ENCODE measurements around the gene RPL5. TPM values are rescaled to one million over a fixed set of nuclear protein-coding genes. Genes with fewer than 3 reads are reported as not detected.

Gene RPL5
- total RNA-seq, 1 experiment from 2014 or later = 1,934 TPM

- no peaks in the 10 kb centered on the region for H3K36me3 ChIP-seq (replicated peaks; ENCODE audit: control insufficient read depth, insufficient read depth, low read length)
- no peak overlapping the region for H3K4me3 ChIP-seq (ENCODE audit: insufficient read depth, low read depth, low read length)
- peak; percentile 54 for DNase-seq
Observed at GRCh38 chr1:92804721-92805201, 27.1 kb upstream of the RPL5 start.

DNA sequence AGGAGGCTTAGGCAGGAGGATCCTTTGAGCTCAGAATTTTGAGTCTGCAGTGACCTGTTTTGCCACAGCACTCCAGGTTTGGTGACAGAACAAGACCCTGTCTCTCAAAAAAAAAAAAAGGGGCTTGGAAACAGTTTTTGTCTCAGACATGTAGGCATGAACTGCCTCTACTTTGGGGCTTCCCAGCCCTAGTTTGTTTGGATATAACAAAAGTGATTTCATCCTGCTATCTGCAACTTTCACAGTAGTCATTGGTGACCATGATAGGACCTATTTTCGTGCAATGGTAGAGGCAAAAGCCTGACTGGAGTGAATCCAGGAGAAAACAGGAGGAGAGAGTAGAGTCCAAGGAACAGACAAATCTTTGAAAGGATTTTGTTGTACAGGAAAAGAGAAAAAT lies 26.6 kb upstream of the RPL5 start:
- no peak for DNase-seq
- Histone ChIP-seq H3K4me3 (ENCODE audit: insufficient read depth, low read depth, low read length) (no peak overlapping the region), H3K36me3 (replicated peaks; ENCODE audit: control insufficient read depth, insufficient read depth, low read length) (no peaks in the 10 kb centered on the region), H3K27me3 (ENCODE audit: control insufficient read depth, insufficient read depth, low read length) (no peaks in the 10 kb centered on the region)

More at GRCh38 chr1:92804721-92805201, 27.1 kb upstream of the RPL5 start:
- H3K27me3 ChIP-seq (ENCODE audit: control insufficient read depth, insufficient read depth, low read length) = no peaks in the 10 kb centered on the region

DNA sequence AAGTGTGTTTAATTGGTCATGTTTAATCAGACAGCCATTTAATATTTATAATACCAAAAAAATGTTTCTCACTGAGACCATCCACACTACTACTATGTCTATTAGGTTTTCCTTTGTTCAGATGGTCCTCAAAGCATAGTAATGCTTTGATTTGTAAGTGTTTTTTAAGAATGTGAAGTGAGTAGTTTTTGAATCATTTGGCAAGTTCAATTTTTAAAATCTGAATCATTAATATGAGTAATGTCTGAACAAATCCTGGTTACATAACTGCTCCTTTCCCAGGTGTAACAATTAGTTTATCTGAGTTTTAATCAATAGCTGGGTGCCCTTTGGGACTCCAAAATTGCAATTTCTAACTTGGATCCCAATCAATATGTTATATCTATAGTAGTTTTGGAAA lies 23.5 kb upstream of the RPL5 start:
- no peak for DNase-seq
- Histone ChIP-seq H3K27me3 (ENCODE audit: control insufficient read depth, insufficient read depth, low read length) (no peaks in the 10 kb centered on the region), H3K36me3 (replicated peaks; ENCODE audit: control insufficient read depth, insufficient read depth, low read length) (no peaks in the 10 kb centered on the region), H3K4me3 (ENCODE audit: insufficient read depth, low read depth, low read length) (no peak overlapping the region)

DNA sequence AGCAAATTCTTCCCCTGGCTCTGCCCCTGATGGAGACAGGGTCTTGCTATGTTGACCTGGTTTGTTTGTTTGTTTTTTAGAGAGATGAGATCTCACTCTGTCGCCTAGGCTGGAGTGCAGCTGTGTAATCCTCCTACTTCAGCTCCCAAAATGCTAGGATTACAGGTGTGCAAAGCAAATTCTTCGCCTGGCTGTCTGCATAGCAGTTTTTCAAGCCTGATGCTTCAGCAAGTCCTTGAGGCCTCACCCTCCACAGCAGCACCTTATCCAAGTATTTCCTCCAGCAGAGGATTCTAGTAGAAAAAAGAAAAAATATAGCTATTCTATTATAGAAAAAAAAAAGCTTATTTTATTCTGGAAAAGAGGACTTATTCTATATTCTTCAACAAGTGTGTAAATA lies 15.1 kb upstream of the RPL5 start:
- Histone ChIP-seq H3K27me3 (ENCODE audit: control insufficient read depth, insufficient read depth, low read length) (no peaks in the 10 kb centered on the region), H3K4me3 (ENCODE audit: insufficient read depth, low read depth, low read length) (no peak overlapping the region), H3K36me3 (replicated peaks; ENCODE audit: control insufficient read depth, insufficient read depth, low read length) (no peaks in the 10 kb centered on the region)
- no peak for DNase-seq

- Histone ChIP-seq H3K27me3 (ENCODE audit: control insufficient read depth, insufficient read depth, low read length) (no peaks in the 10 kb centered on the region), H3K36me3 (replicated peaks; ENCODE audit: control insufficient read depth, insufficient read depth, low read length) (no peaks in the 10 kb centered on the region), H3K4me3 (ENCODE audit: insufficient read depth, low read depth, low read length) (no peak overlapping the region)
- DNase-seq = no peak
Observed at GRCh38 chr1:92817137-92817697, 14.6 kb upstream of the RPL5 start.

DNA sequence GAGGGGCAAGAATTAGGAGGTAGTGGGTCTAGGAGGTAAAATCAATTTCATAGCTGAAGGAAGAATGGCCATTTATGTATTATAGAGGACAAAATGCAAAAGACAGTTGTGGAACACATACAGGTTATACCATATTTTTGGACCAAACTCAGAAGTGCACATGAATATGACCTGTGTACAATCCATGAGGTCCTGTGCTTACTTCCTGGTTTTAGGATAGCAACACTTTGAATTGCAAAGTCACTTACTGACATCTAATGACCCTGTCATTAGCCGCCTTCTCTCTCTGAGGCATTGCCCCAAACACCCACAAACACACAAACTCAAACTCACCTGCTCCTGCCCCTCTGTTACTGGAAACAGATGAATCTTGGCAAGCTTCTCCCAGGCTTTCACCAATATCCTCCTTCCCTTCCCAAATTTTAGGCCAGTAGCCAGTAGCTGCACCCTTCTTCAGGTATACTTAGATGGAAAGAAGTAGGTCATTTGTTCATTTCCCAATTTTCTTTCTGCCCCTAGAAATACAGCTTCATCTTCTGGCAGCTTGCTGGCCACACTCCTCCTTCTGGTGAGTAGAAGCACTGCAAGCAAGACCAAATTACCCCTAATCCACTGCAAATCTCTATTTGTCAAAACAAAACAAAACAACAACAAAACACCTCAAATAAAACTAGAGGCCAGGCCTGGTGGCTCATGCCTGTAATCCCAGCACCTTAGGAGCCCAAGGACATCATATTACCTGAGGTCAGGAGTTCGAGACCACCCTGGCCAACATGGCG lies 13.7 kb upstream of the RPL5 start:
- Histone ChIP-seq H3K27me3 (ENCODE audit: control insufficient read depth, insufficient read depth, low read length) (no peaks in the 10 kb centered on the region), H3K4me3 (ENCODE audit: insufficient read depth, low read depth, low read length) (no peak overlapping the region), H3K36me3 (replicated peaks; ENCODE audit: control insufficient read depth, insufficient read depth, low read length) (no peaks in the 10 kb centered on the region)
- peak; percentile 48 for DNase-seq

GRCh38 chr1:92820024-92820423 lies 11.8 kb upstream of the RPL5 start:
- H3K27me3 ChIP-seq (ENCODE audit: control insufficient read depth, insufficient read depth, low read length) = no peaks in the 10 kb centered on the region

GRCh38 chr1:92820551-92820950 lies 11.3 kb upstream of the RPL5 start:
- no peak for DNase-seq
- H3K4me3 ChIP-seq (ENCODE audit: insufficient read depth, low read depth, low read length) = no peak overlapping the region
- H3K27me3 ChIP-seq (ENCODE audit: control insufficient read depth, insufficient read depth, low read length) = no peaks in the 10 kb centered on the region
- H3K36me3 ChIP-seq (replicated peaks; ENCODE audit: control insufficient read depth, insufficient read depth, low read length) = no peaks in the 10 kb centered on the region

More at GRCh38 chr1:92820024-92820423, 11.8 kb upstream of the RPL5 start:
- no peak for DNase-seq
- no peaks in the 10 kb centered on the region for H3K36me3 ChIP-seq (replicated peaks; ENCODE audit: control insufficient read depth, insufficient read depth, low read length)
- H3K4me3 ChIP-seq (ENCODE audit: insufficient read depth, low read depth, low read length) = no peak overlapping the region

DNA sequence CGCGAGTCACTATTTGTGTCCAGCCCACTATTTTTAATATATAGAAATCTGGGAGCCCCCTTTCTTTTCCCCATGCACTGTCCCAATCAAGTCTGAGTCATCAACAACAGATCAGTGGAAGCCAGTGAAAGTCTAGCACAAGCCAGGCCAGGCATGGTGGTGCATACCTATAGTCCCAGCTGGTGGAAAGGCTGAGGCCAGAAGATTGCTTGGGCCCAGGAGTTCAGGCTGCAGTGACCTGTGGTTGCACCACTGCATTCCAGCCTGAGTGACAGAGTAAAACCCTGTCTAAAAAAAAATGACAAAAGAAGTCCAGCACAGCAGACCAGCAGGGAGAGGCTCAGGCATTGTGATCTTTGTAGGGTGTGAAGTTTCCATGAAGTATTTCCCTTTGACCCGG lies 9.0 kb upstream of the RPL5 start:
- DNase-seq = no peak
- Histone ChIP-seq H3K36me3 (replicated peaks; ENCODE audit: control insufficient read depth, insufficient read depth, low read length) (no peaks in the 10 kb centered on the region), H3K4me3 (ENCODE audit: insufficient read depth, low read depth, low read length) (no peak overlapping the region), H3K27me3 (ENCODE audit: control insufficient read depth, insufficient read depth, low read length) (no peaks in the 10 kb centered on the region)

DNA sequence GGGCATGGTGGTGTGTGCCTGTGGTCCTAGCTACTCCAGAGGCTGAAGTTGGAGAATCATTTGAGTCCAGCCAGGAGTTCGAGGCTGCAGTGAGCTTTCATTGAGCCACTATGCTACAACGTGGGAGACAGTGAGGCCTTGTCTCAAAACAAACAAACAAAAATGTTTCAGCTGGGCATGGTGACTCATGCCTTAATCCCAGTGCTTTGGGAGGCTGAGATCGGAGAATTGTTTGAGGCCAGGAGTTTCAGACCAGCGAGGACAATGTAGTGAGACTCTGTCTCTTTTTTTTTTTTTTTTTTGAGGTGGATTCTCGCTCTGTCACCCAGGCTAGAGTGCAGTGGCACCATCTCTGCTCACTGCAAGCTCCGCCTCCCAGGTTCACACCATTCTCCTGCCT lies 5.0 kb upstream of the RPL5 start:
- no peaks in the 10 kb centered on the region for H3K36me3 ChIP-seq (replicated peaks; ENCODE audit: control insufficient read depth, insufficient read depth, low read length)
- no peak for DNase-seq
- no peaks in the 10 kb centered on the region for H3K27me3 ChIP-seq (ENCODE audit: control insufficient read depth, insufficient read depth, low read length)
- no peak overlapping the region for H3K4me3 ChIP-seq (ENCODE audit: insufficient read depth, low read depth, low read length)

GRCh38 chr1:92831368-92831761 lies 475 bp upstream of the RPL5 start:
- Histone ChIP-seq H3K4me3 (ENCODE audit: insufficient read depth, low read depth, low read length) (no peak overlapping the region), H3K36me3 (replicated peaks; ENCODE audit: control insufficient read depth, insufficient read depth, low read length) (peaks cover 22% of the 10 kb centered on the region), H3K27me3 (ENCODE audit: control insufficient read depth, insufficient read depth, low read length) (no peaks in the 10 kb centered on the region)
- DNase-seq = peak; percentile 45

DNA sequence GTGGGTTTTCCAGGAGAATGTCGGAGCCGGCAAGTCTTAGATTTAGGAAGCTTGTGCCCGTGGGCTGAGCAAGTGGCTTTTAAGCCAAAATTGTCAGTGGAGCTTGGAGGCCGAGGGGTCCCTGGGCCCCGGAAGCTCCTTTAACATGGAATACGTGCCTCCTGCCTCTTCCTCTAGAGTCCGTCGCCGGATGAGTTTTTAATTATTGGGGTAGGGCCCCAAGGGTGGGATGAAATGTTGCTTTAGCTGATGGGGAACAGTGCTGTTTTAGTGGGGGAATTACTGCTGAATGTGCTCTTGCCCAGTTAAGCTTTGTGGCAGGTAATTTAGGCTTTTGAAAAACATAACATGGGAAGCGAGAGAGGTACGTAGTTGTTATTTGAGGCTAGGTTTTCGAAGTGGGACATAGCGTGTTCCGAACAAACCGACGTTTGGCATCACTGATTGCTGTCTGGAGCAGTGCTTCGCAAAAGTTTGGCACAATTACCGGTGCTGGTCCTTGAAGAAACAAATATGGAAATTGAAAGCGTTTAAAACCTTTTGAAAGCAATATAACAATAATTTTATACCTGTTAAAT lies 786 bp downstream of the RPL5 start:
- Histone ChIP-seq H3K4me3 (ENCODE audit: insufficient read depth, low read depth, low read length) (peak overlapping the region; percentile 99), H3K36me3 (replicated peaks; ENCODE audit: control insufficient read depth, insufficient read depth, low read length) (peaks cover 25% of the 10 kb centered on the region), H3K27me3 (ENCODE audit: control insufficient read depth, insufficient read depth, low read length) (no peaks in the 10 kb centered on the region)
- no peak for DNase-seq

GRCh38 chr1:92833840-92834239 lies 2.0 kb downstream of the RPL5 start:
- Histone ChIP-seq H3K27me3 (ENCODE audit: control insufficient read depth, insufficient read depth, low read length) (no peaks in the 10 kb centered on the region), H3K4me3 (ENCODE audit: insufficient read depth, low read depth, low read length) (no peak overlapping the region), H3K36me3 (replicated peaks; ENCODE audit: control insufficient read depth, insufficient read depth, low read length) (peaks cover 35% of the 10 kb centered on the region)
- no peak for DNase-seq

DNA sequence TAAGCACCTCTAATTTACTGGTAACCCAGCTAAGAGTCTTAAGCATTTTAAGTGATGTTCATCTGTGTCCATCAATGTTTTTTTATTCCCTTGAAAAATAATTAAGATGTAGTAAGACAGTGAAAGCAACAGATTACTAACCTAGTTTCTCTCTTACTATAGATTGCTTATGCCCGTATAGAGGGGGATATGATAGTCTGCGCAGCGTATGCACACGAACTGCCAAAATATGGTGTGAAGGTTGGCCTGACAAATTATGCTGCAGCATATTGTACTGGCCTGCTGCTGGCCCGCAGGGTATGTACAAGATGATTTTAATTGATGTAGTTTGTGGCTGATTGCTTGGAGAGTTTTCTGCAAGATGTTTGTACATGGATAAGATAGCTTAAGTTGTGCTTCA lies 2.8 kb downstream of the RPL5 start:
- no peaks in the 10 kb centered on the region for H3K27me3 ChIP-seq (ENCODE audit: control insufficient read depth, insufficient read depth, low read length)
- H3K4me3 ChIP-seq (ENCODE audit: insufficient read depth, low read depth, low read length) = no peak overlapping the region
- no peak for DNase-seq
- peaks cover 39% of the 10 kb centered on the region for H3K36me3 ChIP-seq (replicated peaks; ENCODE audit: control insufficient read depth, insufficient read depth, low read length)

DNA sequence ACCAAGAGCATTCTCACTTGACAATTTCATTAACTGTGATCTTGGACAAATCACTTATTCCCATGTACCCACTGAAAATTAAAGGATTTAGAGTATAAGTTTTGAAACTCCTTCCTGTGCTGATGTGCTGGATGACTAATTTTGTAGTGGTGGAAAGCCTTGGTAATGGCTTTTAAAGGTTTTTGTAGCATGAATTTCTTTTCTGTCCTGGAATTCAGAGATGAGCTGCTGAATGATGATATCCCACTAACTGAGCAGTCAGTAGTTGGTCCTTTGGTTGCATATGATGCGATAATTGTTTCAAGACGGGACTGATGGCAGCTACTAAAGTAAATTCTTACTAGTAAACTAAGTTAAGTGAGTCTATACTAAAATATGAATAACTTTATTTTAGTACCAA lies 5.2 kb downstream of the RPL5 start:
- Histone ChIP-seq H3K4me3 (ENCODE audit: insufficient read depth, low read depth, low read length) (no peak overlapping the region), H3K36me3 (replicated peaks; ENCODE audit: control insufficient read depth, insufficient read depth, low read length) (peaks cover 58% of the 10 kb centered on the region), H3K27me3 (ENCODE audit: control insufficient read depth, insufficient read depth, low read length) (no peaks in the 10 kb centered on the region)
- DNase-seq = no peak
